HepG2 (cell line): ENCODE results near the gene ZNF443. TPM values are rescaled to one million over a fixed set of nuclear protein-coding genes. Genes with fewer than 3 reads are reported as not detected.

Source experiments
- AKAP8 ChIP-seq: sonication (generic); formaldehyde crosslinking; IDR thresholded peaks from 2 replicates; pipeline ENCODE4 v1.5.1; 2020; ENCODE audit warnings: mild to moderate bottlenecking, missing genetic modification reagents
- ARID4A ChIP-seq: sonication (generic); formaldehyde crosslinking; IDR thresholded peaks from 2 replicates; pipeline ENCODE4 v1.5.0; 2020; ENCODE audit warnings: mild to moderate bottlenecking, missing genetic modification reagents, borderline replicate concordance
- IRF1 ChIP-seq: sonication (generic); formaldehyde crosslinking; IDR thresholded peaks from 2 replicates; pipeline ENCODE4 v1.4.0; 2020; ENCODE audit warnings: low read depth, mild to moderate bottlenecking, missing genetic modification reagents
- KLF12 ChIP-seq: sonication (generic); formaldehyde crosslinking; IDR thresholded peaks from 2 replicates; pipeline ENCODE4 v1.4.0; 2020; ENCODE audit warnings: missing genetic modification reagents, borderline replicate concordance
- NFKBIZ ChIP-seq: IDR thresholded peaks from 2 replicates; pipeline ENCODE4 v1.6.1; 2018; ENCODE audit warnings: missing genetic modification reagents, missing compliant biosample characterization
- PBX3 ChIP-seq: sonication (generic); formaldehyde crosslinking; IDR thresholded peaks from 2 replicates; pipeline ENCODE4 v1.8.1; 2023; ENCODE audit warnings: missing genetic modification reagents, inconsistent platforms, borderline replicate concordance
- PRDM10 ChIP-seq: sonication (generic); formaldehyde crosslinking; IDR thresholded peaks from 2 replicates; pipeline ENCODE4 v1.4.0; 2020; ENCODE audit warnings: low read depth, missing genetic modification reagents
- SAFB2 ChIP-seq: sonication (generic); formaldehyde crosslinking; IDR thresholded peaks from 2 replicates; pipeline ENCODE4 v1.5.1; 2020; ENCODE audit warnings: missing genetic modification reagents, low read depth, mild to moderate bottlenecking, borderline replicate concordance
- SCMH1 ChIP-seq: sonication (generic); formaldehyde crosslinking; IDR thresholded peaks from 2 replicates; pipeline ENCODE4 v1.9.0; 2021; ENCODE audit warnings: missing genetic modification reagents, mild to moderate bottlenecking, borderline replicate concordance
- ZNF646 ChIP-seq: sonication (generic); formaldehyde crosslinking; IDR thresholded peaks from 2 replicates; pipeline ENCODE4 v1.9.0; 2021; ENCODE audit warnings: mild to moderate bottlenecking, missing genetic modification reagents
- polyA plus RNA-seq, 8 experiments: library from polyadenylated mRNA; depleted of rRNA in 3 of 8; stranded (reverse) in 7 of 8; unstranded in 1 of 8; fragments of >200 nt; fragmentation: Illumina TruSeq in 4 of 8; extraction: Trizol in 4 of 8; gene quantifications; 2 replicates each; pipeline versions ENCODE4 v1.2.1 to v1.2.3, GENCODE V29; 2011 to 2016; ENCODE audit warnings: low read depth in 4 of 8, missing spikeins in 1 of 8, mixed read lengths in 1 of 8; ENCODE audit not compliant: insufficient read depth in 1 of 8
- total RNA-seq, 5 experiments: library from RNA; depleted of rRNA; stranded (reverse); fragments of >200 nt; fragmentation: Illumina TruSeq; extraction: Trizol; gene quantifications; 2 replicates each; pipeline ENCODE4 v1.2.3, GENCODE V29; 2016; ENCODE audit warnings: low read depth in 1 of 5

Gene ZNF443
- total and polyA plus RNA-seq, 2 of the 13 experiments (the other 11 are each of a cell fraction or from before 2014, with no cell fraction given), result 3.6 to 19.0 TPM

- TF ChIP-seq SAFB2 (CRISPR knock-in tag), result no peak
- peak; percentile 87; the same call in 1 of the 2 replicates for TF ChIP-seq ARID4A
- TF ChIP-seq AKAP8 (CRISPR knock-in tag), result 0 out of 2 replicates have a peak, but pooled peaks have one; percentile 49
- TF ChIP-seq PRDM10, result no peak
- no peak for TF ChIP-seq SCMH1 (CRISPR knock-in tag)
- peak; percentile 58; the same call in 1 of the 2 replicates for TF ChIP-seq PBX3 (CRISPR knock-in tag)
- TF ChIP-seq KLF12, result peak; percentile 70; the same call in 1 of the 2 replicates
- no peak for TF ChIP-seq IRF1 (CRISPR knock-in tag)
- TF ChIP-seq NFKBIZ (CRISPR knock-in tag), result peak; percentile 61; the same call in 1 of the 2 replicates
- TF ChIP-seq ZNF646, result no peak
Measured at GRCh38 chr19:12484371-12485051, 43.7 kb upstream of the ZNF443 start, which contains the start of gene ZNF709 (continued).
